T-helper 1 cell (primary cell): ENCODE data around the gene C1orf74.
A peak's percentile ranks its signal among the peaks of the same experiment; 100 is the strongest.
"Not testable (repeated sequence)": the region's sequence is repeated elsewhere in the genome, so short reads cannot be mapped to it uniquely, and the experiment has no call there.

Source experiments
- DNase-seq, 5 donors: peaks; one replicate each; pipeline ENCODE4 v3.0.0-alpha.2; 2012 to 2020

C1orf74 gene

DNA sequence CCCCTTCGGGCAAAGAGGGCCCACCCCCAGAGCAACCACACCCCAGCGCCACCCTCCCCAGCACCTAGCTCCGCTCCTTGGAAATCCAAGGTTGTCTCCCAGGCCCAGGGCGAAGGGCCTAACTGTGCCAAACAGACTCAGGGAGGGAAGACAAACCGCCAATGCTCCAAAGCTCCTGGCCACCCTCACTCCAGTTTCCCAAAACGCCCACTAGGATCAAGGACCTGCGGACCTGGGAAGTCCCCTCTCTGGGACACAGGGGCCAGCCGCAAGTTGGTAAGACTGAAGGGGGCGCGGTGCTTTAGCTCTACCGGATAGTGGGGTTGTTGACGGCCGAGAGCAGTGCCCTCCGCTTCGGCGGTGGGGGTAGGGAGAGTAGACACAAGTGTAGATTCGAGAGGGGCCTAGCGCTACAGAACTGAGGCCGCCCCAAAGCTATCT lies 21.0 kb upstream of the C1orf74 start:
- DNase-seq = no peak

DNA sequence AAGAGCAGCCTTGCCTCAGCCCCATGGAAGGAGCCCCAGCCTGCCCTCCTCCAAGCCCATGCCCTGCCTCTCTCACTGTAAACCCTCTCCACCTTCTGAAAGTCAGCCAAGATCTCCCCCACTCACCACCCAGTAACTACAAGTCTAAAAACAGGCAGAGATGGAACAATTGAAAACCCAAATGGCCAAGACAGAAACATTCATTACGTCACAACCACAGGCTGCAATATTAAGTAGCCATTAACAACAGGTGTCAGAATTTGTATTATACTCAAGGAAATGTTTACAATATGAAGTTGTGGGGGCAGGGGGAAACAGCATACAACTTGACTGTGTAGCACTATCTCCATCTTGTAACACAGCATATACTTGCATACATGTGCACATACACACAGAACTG lies 19.2 kb upstream of the C1orf74 start:
- no peak for DNase-seq

DNA sequence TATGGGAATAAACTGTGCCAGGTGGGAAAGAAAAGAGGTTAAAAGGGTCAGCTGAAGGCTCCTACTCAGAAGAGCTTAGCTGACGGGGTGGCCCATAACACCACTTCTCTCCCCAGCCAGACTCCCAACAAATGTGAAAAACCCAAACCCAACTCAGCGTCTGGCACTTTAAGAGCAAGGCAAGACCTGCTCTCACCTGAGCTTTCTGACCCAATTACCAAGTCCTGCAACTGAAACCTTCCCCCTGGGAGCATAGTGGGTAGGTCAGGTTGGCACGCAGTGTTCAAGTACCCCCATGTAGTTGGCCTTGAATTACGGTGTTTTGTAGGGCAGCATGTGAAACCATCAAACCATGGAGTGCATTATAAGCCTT lies 18.4 kb upstream of the C1orf74 start:
- no peak for DNase-seq

DNA sequence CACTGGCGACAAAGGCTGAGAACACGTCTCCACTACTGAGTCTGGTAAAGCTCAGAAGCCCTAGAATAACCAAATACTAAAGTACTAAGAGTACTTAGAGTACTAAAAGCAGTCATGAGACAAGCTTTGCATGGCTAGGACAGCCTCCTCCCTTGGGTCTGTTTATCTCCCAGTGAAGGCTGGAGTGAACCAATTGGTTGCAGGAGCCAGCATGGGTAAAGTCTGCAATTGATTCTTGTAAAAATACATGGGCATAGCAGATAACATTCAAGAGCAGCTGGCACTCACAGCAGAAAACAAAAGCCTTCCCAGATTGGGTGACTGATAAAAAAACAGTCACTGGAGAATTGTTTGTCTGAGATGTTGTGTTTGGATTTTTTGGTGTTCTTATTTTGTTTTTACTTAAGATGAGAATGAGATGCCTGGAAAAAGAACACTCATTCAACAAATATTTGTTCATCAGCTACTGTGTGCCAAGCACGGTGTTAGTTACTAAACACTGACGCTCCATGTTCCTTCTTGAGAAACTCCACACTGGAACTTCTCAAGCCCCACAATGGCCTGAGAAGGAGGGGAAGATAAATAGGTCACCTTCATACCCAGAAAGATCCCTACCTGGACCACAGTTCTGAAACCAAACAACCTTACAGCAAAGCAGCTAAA lies 17.9 kb upstream of the C1orf74 start:
- DNase-seq = no peak

DNA sequence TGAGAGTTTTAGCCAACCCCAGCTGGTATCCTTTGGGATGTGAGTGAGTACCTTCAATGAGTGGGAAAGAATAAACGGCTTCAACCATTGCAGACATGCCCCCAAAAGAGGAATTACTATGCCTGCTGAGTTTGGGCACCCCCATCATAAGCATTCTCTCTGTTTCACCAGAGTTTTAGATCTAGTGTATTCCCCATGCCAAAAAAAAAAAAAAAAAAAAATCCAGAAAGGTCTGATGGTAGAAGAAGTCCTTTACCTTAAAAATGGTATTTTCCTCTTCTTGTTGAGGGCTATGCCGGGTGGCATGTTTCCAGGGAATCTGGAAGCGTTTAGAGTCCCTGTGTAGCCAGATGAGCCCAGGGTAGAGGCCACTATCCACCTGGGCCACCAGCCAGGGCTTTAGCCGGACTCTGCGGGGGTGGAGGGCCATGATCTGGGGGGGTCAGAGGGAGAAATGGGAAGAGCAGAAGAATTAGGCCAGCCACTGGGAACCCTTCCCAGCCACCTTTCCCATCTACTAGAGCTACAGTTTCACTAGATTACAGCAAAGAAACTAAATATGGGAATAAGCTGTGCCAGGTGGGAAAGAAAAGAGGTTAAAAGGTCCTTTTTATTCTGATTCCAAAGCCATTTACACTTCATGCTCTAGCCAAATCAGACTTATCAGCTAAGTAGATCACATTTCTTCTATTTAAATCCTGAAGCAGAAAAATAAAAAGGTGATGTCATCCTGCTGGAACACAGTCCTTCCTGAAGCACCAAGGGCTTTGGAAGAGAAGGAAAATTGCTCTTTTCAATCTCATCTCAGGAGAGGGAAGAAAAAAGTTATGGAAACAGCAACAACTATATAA lies 16.9 kb upstream of the C1orf74 start:
- no peak for DNase-seq

DNA sequence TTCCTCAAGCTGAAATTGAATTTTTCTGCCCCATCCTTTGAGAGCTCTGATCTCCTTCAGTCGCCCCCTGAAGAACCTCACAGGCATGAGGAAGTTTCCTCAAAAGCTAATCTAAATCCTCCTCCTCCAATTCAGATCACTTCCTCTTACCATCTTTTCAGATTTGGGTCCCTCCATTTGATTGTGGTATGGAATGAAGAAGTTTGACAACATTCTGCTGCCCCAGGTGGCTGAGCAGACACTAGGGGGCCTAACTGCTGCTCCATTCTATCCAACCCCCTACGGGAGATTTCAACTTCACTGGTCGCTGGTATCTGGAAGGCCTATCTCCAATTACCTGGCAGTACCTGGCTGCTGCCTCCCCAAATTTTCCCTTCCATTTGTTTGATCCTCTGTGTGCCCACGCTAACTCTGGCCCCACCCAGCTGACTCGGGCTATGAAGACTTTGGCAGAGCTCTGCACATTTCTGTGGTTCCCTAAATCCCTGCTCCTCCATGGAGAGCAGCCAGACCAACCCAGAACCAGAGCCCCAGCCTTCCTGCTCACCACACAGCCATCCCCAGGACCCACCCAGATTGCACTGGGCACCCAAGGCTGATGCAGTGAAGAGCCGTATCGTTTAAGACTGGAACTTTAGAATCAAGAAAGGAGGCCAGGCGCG lies 13.8 kb upstream of the C1orf74 start:
- DNase-seq = no peak

DNA sequence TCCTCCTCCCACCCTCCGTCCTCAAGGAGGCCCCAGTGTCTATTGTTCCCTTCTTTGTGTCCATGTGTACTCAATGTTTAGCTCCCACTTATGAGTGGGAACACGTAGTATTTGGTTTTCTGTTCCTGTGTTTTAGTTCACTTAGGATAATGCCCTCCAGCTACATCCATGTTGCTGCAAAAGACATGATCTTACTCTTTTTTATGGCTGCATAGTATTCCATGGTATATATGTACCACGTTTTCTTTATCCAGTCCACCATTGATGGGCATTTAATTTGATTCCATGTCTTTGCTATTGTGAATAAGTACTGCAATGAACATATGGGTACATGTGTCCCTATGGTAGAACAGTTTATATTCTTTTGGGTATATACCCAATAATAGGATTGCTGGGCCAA lies 9.4 kb upstream of the C1orf74 start:
- DNase-seq = not testable (repeated sequence)

DNA sequence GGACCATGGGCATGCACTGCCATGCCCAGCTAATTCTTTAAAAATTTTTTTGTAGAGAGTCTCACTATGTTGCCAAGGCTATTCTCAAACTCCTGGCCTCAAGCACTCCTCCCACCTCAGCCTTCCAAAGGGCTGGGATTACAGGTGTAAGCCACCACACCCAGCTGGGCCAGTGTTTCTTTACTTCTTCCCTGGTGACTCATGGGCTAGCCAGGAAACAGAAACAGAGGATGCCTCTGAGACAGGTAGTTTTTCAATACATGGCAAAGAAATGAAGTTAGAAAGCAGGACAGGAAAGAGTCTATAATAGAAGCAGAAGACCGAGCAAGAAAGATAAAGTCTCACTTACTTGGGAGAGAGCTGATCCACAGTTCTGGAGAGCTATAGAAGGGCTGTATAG lies 7.6 kb upstream of the C1orf74 start:
- DNase-seq = no peak

DNA sequence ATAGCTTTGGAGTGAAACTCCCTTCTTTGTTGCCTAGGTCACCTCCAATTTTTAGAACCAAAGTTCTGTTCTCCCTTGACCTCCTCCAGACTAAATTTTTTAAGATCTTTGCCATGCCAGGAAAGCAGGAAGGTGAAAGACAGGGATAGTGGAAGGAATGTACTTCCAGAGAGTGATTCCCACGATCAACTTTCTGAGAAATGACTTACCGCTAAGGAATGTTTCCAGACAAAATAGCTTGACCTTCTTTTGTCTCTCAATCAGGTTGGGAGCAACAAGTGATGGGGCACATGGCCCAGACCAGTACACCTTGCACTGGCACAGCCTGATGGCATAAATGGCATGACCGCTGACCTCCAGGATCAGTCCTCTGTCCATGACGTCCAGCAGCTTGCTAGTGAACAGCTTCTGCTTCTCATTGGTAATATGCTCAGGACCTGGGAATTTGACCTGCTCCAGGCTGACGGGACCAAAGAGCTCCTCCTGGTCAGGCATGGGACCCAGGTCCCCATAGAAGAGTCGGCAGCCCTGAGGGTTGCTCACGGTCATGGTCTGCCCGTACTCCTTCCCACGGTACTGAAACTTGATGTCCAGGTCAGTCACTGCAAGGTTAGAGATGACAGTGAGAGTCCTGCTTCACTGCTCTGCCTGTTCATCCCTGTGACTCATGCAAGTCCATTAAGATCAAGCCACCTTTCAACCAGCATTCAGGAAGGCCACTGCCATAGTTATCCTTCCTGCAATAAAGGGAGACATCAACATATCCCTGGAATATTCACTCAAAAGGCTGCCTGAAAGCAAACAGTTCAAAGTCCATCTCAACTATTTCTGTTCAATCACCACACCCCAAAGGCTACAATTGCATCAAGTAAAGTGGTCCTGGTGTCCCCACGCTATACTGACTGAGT lies 6.2 kb upstream of the C1orf74 start:
- no peak for DNase-seq

DNA sequence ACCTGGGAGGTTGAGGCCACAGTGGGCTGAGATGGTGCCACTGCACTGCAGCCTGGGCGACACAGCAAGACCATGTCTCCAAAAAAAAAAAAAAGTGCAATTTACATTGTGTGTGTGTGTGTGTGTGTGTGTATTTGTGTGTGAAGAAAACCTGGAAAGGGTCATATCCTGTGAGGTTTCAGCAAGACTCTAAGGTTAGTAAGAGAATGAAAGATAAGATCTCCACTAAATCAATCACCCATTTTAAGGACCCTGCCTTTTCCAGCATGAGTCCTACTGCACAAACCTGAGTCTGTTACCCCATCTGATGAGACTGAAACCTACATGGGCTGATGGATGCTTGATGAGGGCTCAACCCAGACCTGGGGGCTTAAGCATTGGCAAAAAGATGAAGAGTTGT lies 4.9 kb upstream of the C1orf74 start:
- peak in 1 of 5 donors; percentile 51 for DNase-seq

DNA sequence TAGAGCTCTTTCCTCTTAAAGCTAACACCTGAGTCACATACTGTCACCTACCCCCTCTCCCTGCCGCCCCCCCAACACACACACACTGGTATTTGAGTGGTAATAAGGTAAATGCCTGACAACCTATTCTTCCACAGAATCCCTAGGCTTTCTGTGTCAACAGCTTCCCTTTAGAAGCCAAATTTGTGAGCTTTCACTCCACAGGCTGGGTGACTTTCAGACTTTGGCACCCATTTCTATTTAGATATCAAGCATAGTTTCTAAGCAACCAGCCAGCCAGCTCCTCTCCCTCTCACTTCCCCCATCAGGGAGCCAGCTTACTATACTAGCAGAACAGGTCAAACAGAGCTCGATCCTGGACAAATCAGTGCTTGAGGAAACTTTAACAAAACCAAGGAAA lies 3.2 kb upstream of the C1orf74 start:
- no peak for DNase-seq

DNA sequence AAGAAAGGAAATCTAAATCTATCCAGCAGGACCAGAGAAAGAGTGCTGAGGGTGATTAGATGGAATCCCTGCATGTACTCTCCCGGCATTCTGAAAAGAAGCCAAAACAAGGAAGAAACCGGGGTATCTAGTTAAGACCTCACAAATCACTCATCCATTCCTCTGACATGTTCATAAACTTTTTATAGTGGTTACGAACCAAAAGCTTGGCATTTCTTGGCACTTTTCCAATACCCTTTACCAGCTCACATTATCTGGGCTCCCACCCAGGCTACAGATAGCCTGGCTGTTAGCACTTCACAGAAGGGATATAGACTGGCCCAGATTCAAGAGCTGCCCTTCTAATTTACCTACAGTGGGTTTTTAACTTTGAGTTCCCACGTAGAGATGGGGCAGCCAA lies 1.8 kb upstream of the C1orf74 start:
- no peak for DNase-seq

DNA sequence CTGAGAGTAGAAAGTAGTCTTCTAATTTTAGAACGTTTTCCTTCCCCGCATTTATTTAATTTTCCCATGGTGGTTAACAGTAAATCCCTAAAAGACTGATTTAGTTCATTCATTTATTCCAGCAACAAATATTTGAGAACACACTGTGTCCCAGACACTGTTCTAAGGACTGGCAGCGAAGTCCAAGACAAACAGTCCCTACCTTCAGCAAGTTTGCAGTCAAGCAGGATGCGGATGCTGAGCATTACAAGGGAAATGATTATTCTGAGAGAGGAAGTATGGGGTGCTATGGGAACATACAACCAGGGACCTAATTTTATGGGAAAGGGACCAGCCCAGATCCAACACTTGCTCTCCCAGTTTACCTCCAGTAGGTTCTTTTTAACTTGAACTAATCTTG lies 1.2 kb upstream of the C1orf74 start:
- no peak for DNase-seq

DNA sequence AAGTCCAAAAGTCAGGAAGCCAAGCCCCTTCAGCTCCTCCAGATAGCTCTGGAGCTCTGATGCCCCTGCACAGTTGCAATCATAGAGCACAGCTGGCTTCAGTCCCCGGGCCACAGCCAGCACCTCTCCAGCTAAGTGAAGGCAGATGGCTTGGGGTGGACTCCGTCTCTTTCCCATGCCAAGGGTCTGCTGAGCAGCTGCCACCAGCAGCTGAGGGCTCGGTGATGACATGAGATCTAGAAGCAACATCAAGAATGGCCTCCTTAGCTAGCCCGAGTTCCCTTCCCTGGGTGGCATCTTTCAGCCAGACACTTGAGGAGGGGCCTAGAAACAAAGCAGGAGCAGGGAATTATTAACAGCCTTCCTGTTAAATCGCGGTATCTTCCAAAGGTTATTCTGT lies 973 bp downstream of the C1orf74 start:
- no peak for DNase-seq

DNA sequence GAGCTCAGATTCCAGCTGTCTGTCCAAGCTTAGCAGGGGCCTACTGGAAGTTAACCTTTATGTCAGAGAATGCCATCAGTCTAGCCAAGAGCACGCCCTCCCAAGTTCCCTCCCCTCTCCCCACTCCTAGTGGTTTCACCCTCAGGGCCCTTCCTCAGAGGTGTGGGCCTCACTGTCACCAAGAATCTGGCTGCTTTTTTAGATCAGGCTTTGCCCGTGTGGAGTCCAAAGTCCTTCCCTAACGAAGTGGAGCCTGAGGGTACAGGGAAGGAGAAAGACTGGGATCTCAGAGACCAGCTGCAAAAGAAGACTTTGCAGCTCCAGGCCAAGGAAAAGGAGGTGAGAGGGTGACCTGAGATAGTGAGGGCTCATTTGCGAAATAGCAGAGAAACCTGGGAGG lies 4.1 kb downstream of the C1orf74 start:
- no peak for DNase-seq

DNA sequence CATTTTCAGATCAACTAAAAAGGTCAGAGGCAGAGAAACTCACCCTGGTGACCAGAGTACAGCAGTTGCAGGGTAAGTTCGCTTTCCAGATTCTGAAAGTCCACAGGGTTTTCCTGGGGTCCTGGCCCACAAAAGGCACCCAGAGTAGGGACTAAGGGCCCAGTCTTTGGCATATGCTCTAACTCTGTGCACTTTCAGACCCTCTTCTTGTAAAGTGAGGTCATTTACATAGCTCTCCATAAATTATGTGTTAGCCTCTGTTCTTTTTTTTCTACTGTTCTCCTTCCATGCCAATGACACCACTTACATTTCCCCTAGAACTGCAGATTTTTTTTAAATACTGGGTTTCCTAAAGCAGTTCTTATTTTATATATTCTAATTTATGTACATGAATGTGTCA lies 6.3 kb downstream of the C1orf74 start:
- DNase-seq = no peak

DNA sequence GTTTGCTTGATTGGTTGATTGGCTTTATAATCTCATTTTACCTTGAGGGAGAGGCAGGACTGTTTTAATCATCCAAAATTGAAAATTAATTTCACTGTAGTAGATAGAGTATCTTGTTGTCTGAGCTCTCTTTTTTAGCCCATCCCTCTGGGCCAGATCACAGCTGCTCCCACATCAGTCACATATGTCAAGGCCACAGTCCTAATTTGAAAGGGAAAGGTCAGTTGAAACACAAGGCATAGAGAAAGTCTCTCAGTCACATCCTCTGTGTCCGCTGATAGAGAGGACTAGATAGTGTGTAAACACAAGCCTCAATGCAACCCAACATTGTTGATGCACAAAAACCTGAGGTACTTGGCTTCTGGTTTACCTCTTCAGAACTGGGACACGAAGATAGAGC lies 6.8 kb downstream of the C1orf74 start:
- no peak for DNase-seq

DNA sequence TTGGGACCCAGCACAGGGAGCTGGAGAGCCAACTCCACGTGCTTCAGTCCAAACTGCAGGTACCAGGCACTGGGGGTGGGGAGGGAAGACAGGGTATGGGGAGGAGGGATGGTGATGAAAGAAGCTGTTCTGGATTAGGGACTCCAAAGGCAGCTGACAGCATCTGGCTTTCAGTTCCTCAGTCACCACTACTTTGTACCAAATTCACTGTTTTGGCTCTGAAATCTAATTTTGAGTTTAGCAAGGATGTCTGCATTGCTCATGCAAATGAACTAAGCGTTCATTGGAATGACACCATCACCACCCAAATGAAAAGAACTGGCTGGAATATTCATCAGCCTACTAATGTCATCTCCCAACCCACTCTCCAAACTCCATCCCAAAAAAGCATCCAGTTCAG lies 8.7 kb downstream of the C1orf74 start:
- DNase-seq = no peak

DNA sequence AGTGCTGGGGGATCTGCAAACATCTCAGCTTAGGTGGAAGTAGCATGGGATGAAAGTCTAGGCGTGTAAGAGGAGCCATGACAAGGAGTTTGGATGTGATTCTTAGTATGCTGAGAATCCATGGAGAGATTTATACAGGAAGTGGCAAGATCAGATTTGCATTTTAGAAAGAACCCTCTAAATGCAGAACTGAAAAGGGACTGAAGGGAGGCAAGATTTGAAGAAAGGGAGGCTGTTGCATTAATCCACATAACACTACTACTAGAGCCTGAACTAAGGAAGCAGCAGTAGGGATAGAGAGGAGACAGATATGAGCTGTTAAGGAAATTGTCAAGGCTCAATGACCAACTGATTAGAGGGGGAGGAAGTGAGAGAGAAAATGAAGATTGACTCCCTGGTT lies 9.8 kb downstream of the C1orf74 start:
- DNase-seq = no peak

DNA sequence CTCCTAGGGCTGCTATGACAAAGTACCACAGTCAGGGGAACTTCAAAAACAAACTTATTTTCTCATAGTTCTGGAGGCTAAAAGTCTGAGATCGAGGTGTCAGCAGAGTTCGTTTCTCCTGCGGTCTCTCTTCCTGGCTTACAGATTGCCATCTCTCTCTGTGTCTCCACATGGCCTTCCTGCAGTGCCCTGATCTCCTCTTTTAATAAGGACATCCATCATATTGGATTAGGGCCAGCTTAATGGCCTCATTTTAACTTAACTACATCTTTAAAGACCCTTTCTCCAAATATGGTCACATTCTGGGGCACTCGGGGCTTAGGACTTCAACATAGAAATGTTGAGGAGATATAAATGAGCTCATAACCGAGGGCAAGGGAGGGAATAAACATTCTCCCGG lies 12.2 kb downstream of the C1orf74 start:
- no peak for DNase-seq

DNA sequence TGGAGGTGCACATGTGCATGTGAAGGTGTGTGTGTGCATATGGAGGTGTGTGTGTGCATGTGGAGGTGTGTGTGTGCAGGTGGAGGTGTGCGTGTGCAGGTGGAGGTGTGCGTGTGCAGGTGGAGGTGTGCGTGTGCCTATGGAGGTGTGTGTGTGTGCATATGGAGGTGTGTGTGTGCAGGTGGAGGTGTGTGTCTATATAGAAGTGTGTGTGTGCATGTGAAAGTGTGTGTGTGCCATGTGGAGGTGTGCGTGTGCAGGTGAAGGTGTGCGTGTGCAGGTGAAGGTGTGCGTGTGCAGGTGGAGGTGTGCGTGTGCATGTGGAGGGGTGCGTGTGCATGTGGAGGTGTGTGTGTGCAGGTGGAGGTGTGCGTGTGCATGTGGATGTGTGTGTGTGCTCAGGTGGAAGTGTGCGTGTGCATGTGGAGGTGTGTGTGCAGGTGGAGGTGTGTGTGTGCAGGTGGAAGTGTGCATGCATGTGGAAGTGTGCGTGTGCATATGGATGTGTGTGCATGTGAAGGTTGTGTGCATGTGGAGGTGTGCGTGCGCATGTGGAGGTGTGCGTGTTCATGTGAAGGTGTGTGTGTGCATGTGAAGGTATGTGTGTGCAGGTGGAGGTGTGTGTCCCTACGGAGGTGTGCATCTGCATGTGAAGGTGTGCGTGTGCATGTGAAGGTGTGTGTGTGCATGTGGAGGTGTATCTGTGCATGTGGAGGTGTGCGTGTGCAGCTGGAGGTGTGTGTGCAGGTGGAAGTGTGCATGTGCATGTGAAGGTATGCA lies 13.5 kb downstream of the C1orf74 start:
- no peak for DNase-seq

DNA sequence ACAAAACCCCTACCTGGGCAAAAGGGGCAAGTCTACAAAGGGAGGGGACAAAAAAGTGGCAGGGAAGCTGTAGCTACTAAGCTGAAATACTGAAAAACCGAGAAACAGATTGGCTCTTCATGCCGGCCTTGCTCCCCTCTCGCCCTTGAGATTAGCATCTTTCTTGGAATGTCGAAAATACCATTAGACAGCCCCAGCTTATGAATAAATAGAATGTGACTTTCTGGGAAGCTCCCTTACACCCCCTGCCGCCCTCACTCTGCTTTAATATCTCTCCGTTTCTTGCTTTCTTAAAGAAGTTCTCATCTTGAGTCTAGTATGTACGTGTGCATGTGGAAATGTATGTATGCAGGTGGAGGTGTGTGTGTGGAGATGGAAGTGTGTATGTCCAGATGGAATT lies 14.4 kb downstream of the C1orf74 start:
- DNase-seq = no peak
